OCI-LY7 (cell line): ENCODE data around the gene CMTM8.

Experiments used
- EZH2phosphoT487 ChIP-seq: fragments of 200-600 bp; sonication (generic); IDR thresholded peaks from 2 replicates; pipeline ENCODE4 v1.6.1; 2018; ENCODE audit warnings: low read depth, borderline replicate concordance, mild to moderate bottlenecking, mixed run types, antibody characterized with exemption, low read length, moderate library complexity, mixed read lengths
- TF ChIP-seq, protein P1 (sequence below): fragments of 200-600 bp; sonication (generic); conservative IDR thresholded peaks from 2 replicates; pipeline ENCODE4 v1.5.1; 2014; ENCODE audit warnings: mild to moderate bottlenecking, antibody characterized with exemption, low read length, moderate library complexity, mixed read lengths

GRCh38 chr3:32392536-32393302 lies 154.2 kb downstream of the CMTM8 start:
- TF ChIP-seq, protein P1, sequence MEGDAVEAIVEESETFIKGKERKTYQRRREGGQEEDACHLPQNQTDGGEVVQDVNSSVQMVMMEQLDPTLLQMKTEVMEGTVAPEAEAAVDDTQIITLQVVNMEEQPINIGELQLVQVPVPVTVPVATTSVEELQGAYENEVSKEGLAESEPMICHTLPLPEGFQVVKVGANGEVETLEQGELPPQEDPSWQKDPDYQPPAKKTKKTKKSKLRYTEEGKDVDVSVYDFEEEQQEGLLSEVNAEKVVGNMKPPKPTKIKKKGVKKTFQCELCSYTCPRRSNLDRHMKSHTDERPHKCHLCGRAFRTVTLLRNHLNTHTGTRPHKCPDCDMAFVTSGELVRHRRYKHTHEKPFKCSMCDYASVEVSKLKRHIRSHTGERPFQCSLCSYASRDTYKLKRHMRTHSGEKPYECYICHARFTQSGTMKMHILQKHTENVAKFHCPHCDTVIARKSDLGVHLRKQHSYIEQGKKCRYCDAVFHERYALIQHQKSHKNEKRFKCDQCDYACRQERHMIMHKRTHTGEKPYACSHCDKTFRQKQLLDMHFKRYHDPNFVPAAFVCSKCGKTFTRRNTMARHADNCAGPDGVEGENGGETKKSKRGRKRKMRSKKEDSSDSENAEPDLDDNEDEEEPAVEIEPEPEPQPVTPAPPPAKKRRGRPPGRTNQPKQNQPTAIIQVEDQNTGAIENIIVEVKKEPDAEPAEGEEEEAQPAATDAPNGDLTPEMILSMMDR, result peak; percentile 40; the same call in 1 of the 2 replicates
- no peak for TF ChIP-seq EZH2phosphoT487
